SH-SY5Y (cell line): ENCODE results near the gene FBXO38.

Experiments
- GATA2 ChIP-seq: IDR thresholded peaks from 2 replicates; pipeline ENCODE4 v1.6.1; 2011; ENCODE audit warnings: mild to moderate bottlenecking, low read depth, low read length
- GATA3 ChIP-seq: IDR thresholded peaks from 2 replicates; pipeline ENCODE4 v1.6.1; 2011; ENCODE audit warnings: low read depth, mild to moderate bottlenecking, low read length, moderate library complexity

DNA sequence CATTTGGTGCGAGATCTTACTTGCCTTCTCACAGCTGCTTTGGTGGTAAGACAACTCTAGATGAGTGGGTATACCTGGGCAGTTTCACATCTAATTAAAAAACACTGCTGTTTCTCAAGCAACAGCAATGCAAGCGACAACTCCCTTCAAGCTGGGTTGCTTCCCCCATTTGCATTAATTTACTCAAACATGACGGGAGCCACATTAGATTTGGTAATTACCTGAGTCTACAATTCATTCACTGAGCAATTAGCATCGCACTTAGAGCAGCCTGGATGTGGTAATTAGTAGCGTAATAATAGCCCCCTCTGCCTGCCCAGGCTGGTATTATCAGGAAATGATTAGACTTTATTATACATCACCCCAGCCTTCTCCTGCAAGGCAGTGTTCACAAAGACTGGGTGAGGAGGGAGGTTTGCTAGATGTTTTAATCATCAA is 73.4 kb downstream of the FBXO38 start:
- TF ChIP-seq GATA2 (no peak), GATA3 (no peak)
